ENCODE data around the gene TBX21.
"Not testable (repeated sequence)": the region's sequence is repeated elsewhere in the genome, so short reads cannot be mapped to it uniquely, and the experiment has no call there.

The TBX21 gene

GRCh38 chr17:47729476-47729875, 3.6 kb upstream of the TBX21 start:
- no peak for DNase-seq (ENCODE audit: low read depth in 1 of 2, low spot score in 1 of 2)

DNA sequence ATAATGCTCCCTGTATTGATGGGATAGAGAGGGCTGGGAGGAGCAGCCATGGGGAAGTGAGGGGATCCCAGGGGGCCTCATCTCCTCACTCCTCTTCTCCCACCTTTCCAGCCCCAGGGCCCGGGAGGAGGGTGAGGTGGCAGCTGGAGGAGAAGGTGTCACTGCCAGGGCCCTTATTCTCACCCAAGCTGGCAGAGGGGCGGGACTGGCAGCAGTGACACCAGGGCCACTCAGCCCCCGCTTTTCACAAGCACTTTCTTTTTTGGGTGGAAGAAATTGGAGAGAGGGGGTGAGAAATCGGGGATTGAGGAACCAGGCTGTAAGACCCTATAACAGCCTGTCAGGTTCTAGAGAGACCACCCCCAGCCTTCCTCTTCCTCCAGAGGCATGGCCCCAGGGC, 2.4 kb upstream of the TBX21 start:
- no peak for DNase-seq (ENCODE audit: low read depth in 1 of 2, low spot score in 1 of 2)

GRCh38 chr17:47731396-47731795, 1.6 kb upstream of the TBX21 start:
- DNase-seq (ENCODE audit: low read depth in 1 of 2, low spot score in 1 of 2) = no peak

DNA sequence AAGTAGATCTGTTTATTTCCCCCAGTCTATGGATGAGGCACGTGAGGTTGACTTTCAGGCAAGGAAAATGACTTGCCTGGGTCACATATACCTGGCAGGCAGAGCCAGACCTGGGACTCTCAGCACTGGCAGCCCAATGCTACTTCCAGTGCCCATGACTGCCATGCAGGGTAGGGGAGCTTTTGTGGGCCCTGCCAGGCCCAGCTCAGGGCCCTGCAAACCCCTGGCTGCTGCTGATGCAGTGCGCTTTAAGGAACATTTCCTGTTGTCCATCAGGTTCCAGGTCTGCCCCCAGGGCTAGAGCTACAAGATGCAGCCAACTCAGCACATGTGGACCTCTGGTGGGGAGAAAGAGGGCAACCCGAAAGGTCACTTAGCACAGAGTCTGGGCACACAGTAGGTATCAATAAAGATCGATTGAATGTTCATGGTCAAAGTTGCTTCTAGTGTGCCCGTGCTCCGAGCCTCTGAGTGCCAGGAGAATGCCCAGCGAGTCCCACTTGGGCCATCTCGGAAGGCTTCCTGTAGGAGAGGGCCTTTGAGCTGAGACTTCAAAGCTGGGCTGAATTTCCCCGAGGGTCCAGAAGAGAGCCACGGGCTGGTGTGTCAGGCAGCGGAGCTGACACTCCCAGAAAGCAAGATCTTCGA, 513 bp upstream of the TBX21 start:
- no peak for DNase-seq (ENCODE audit: low read depth in 1 of 2, low spot score in 1 of 2)

DNA sequence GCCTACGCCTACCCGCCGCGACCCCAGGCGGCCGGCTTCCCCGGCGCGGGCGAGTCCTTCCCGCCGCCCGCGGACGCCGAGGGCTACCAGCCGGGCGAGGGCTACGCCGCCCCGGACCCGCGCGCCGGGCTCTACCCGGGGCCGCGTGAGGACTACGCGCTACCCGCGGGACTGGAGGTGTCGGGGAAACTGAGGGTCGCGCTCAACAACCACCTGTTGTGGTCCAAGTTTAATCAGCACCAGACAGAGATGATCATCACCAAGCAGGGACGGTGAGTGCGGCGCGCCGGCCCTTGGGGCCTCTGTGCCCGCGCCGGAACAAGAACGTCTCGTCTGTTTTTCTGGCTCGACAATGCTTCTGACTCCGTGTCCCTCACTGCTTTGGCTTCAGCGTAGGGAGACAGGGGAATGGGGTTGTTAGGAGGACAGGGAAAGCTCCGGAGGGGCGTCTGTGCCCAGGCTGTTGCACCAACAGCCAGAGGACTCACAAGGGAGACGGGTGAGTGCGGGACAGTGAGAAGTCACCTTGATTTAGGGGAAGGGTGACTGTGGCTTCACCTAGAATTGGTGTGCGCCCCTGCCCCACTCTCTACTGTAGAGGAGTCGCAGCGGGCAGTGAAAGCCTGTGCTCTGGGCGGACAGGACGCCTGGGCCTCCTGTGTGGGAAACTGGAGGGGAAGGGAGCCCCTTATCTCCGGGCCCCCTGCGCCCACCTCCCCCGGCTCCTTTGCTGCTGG, 806 bp downstream of the TBX21 start:
- no peak for DNase-seq (ENCODE audit: low read depth in 1 of 2, low spot score in 1 of 2)

DNA sequence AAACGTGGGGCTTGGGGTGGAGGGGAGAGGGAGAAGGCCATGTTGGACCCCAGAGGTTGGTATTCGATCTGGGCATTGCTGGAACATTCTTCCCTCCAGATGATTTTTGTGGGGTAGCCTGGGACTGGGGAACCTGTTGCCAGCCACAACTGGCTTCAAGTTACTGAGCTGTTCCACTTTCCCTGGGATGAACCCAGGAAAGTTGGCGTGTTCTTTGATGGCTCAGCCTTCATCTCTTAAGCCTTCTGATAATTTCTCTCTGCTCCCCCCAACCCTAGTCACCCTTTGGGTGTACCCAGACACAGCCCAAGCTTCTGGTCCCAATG, 2.1 kb downstream of the TBX21 start:
- no peak for DNase-seq (ENCODE audit: low read depth in 1 of 2, low spot score in 1 of 2)

GRCh38 chr17:47735536-47736011, 2.5 kb downstream of the TBX21 start:
- DNase-seq (ENCODE audit: low read depth in 1 of 2, low spot score in 1 of 2) = no peak

GRCh38 chr17:47736501-47737495, 3.8 kb downstream of the TBX21 start:
- DNase-seq (ENCODE audit: low read depth in 1 of 2, low spot score in 1 of 2) = no peak

GRCh38 chr17:47738178-47738577, 5.1 kb downstream of the TBX21 start:
- DNase-seq (ENCODE audit: low read depth in 1 of 2, low spot score in 1 of 2) = no peak

- DNase-seq (ENCODE audit: low read depth in 1 of 2, low spot score in 1 of 2) = no peak
Observed at GRCh38 chr17:47739150-47739549, 6.1 kb downstream of the TBX21 start.

- DNase-seq (ENCODE audit: low read depth in 1 of 2, low spot score in 1 of 2) = not testable (repeated sequence)
Observed at GRCh38 chr17:47739945-47740344, 6.9 kb downstream of the TBX21 start.

- DNase-seq (ENCODE audit: low read depth in 1 of 2, low spot score in 1 of 2) = no peak
Observed at GRCh38 chr17:47741109-47741792, 8.2 kb downstream of the TBX21 start.

DNA sequence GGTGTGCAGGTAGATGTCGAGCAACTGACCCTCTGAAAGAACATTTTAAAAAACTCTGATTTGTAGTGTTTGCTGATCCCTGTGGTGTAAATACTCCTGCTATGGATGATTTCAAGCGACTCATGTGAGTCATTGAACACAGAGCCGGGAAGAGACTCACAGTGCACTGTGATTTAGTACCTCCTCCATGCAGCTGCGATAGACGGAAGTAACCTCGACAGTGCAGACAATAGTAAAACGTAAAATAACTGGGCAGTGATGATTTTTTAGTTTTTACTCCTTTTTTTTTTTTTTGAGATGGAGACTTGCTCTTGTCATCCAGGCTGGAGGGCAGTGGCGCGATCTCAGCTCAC, 8.7 kb downstream of the TBX21 start:
- DNase-seq (ENCODE audit: low read depth in 1 of 2, low spot score in 1 of 2) = no peak

DNA sequence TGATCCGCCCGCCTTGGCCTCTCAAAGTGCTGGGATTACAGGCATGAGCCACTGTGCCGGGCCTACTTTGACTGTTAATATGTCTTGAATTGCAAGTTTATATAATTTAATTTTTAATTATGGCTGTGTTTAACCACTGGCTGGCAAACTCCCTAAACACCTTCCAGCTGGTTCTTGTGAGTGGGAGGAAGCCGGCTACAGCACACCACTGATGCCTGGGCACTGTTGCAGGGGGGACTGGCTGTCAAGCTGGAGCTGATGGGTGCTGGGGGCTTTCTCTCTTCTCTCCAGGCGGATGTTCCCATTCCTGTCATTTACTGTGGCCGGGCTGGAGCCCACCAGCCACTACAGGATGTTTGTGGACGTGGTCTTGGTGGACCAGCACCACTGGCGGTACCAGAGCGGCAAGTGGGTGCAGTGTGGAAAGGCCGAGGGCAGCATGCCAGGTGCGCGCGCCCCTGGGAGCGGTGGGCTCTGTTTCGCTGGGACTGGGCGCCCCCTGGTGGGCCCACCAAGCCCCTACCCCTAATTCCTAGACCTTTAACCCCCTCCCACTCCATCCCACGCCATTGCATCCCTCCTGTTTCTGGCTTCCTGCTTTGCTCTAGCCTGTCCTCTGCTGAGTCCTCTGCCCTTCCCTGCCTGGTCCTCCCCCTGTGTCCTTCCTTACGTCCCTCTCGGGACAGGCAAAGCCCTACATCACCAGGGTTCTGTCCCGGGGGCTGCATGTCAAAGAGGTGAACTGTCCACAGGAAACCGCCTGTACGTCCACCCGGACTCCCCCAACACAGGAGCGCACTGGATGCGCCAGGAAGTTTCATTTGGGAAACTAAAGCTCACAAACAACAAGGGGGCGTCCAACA, 9.5 kb downstream of the TBX21 start:
- DNase-seq (ENCODE audit: low read depth in 1 of 2, low spot score in 1 of 2) = no peak

DNA sequence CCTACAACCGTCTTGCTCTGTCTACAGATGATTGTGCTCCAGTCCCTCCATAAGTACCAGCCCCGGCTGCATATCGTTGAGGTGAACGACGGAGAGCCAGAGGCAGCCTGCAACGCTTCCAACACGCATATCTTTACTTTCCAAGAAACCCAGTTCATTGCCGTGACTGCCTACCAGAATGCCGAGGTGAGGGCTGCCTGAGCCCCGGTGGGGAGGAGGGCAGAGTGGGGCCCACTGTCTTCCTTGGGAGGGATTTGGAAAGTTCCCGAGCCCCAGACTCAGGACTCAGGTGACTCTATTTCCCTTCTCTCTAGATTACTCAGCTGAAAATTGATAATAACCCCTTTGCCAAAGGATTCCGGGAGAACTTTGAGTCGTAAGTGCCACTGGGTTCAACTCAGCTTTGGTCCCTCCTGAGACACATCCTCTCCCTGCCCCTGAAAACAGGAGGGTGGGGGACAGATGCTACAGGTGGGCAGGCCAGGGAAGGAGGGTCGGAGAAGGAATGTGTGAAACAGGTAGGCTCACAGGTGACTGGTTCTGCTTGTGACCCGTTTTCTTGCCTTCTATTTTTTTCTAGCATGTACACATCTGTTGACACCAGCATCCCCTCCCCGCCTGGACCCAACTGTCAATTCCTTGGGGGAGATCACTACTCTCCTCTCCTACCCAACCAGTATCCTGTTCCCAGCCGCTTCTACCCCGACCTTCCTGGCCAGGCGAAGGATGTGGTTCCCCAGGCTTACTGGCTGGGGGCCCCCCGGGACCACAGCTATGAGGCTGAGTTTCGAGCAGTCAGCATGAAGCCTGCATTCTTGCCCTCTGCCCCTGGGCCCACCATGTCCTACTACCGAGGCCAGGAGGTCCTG, 11.4 kb downstream of the TBX21 start:
- DNase-seq (ENCODE audit: low read depth in 1 of 2, low spot score in 1 of 2) = no peak

GRCh38 chr17:47745037-47745380, 12.0 kb downstream of the TBX21 start:
- DNase-seq (ENCODE audit: low read depth in 1 of 2, low spot score in 1 of 2) = no peak

- no peak for DNase-seq (ENCODE audit: low read depth in 1 of 2, low spot score in 1 of 2)
Observed at GRCh38 chr17:47751471-47751870, 18.4 kb downstream of the TBX21 start.

DNA sequence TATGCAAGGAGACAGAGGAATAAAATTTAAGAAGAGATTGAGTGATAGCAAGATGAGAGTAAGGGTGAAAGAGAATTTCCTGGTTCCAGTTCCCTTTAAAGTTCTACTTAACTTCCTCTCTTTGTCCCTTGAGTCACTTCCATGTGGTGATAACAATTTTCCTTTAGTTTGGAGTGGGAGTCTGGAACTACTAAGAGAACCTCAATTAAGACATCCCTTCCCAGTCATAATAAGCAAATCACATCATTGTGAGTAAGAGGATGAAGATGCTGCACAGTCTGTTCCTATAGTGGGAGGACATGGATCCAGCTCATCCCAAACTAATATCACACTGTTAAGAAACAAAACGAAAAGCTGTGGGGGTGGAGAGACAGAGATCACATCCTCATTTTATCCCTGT, 24.4 kb downstream of the TBX21 start:
- no peak for DNase-seq (ENCODE audit: low read depth in 1 of 2, low spot score in 1 of 2)

- no peak for DNase-seq (ENCODE audit: low read depth in 1 of 2, low spot score in 1 of 2)
Observed at GRCh38 chr17:47760409-47761140, 27.5 kb downstream of the TBX21 start.
